RWPE2 (cell line): ENCODE results near the gene VAPA.

Experiments used
- ATAC-seq: fragments of 200-7000 bp; cut with Tn5 transposase; 3 replicates; pipeline ENCODE4 v1.9.1; 2021; ENCODE audit warnings: low read depth
- DNase-seq: peaks from one replicate; pipeline ENCODE4 v3.0.0-alpha.2; 2020; ENCODE audit warnings: low spot score
- H3K27ac ChIP-seq: fragments of 450-650 bp; 2 replicates; pipeline ENCODE4 v1.5.1; 2017; ENCODE audit warnings: mild to moderate bottlenecking; ENCODE audit not compliant: poor library complexity, severe bottlenecking
- H3K27me3 ChIP-seq: fragments of 250-450 bp; sonication (Bioruptor Pico); 2 replicates; pipeline ENCODE4 v1.5.1; 2021; ENCODE audit warnings: mild to moderate bottlenecking, moderate library complexity; ENCODE audit not compliant: insufficient read depth, poor library complexity, severe bottlenecking
- H3K36me3 ChIP-seq: fragments of 250-450 bp; sonication (Bioruptor Pico); 2 replicates; pipeline ENCODE4 v1.5.1; 2020; ENCODE audit warnings: low read depth, mild to moderate bottlenecking, moderate library complexity
- H3K4me1 ChIP-seq: fragments of 250-450 bp; sonication (Bioruptor Pico); 2 replicates; pipeline ENCODE4 v1.5.1; 2021; ENCODE audit warnings: mild to moderate bottlenecking, moderate library complexity; ENCODE audit not compliant: insufficient read depth, poor library complexity, severe bottlenecking
- H3K4me3 ChIP-seq: fragments of 250-450 bp; sonication (Bioruptor Pico); 2 replicates; pipeline ENCODE4 v1.5.1; 2021; ENCODE audit warnings: mild to moderate bottlenecking, moderate library complexity; ENCODE audit not compliant: severe bottlenecking
- H3K9me3 ChIP-seq: fragments of 250-450 bp; sonication (Bioruptor Pico); 2 replicates; pipeline ENCODE4 v1.5.1; 2021; ENCODE audit warnings: mild to moderate bottlenecking, moderate library complexity; ENCODE audit not compliant: severe bottlenecking
- TF ChIP-seq, protein P1 (sequence below): fragments of 450-650 bp; IDR thresholded peaks from one replicate; pipeline ENCODE4 v1.5.1; 2017; ENCODE audit warnings: mild to moderate bottlenecking, moderate library complexity; ENCODE audit not compliant: poor library complexity, severe bottlenecking

Gene VAPA

DNA sequence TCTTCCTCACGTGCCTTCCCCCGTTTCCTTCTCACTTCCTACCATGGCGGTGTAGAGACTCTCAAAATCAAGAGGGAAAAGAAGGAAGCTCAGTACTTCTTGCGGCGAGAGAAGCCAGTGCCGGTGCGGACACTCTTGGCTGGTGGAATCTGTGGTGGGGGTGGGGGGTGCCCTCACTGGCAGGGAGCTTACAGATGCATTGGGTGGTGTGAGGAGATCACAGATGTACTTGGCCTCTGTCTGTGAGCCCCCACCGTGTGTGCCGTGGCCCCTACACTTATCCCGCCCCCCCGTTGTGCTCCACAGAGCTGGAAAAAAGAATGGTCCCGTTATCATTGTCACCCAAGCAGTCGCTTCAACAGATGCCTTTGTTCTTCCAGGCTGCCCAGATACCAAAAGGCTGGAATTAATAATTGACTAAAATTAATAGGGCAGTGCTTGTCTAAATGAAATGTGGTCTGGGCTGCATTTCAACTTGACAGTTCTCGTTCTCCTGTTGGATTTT, 79.8 kb downstream of the VAPA start:
- H3K4me1 ChIP-seq = no peaks in the 10 kb centered on the region
- DNase-seq (no peak), ATAC-seq (no peak)

DNA sequence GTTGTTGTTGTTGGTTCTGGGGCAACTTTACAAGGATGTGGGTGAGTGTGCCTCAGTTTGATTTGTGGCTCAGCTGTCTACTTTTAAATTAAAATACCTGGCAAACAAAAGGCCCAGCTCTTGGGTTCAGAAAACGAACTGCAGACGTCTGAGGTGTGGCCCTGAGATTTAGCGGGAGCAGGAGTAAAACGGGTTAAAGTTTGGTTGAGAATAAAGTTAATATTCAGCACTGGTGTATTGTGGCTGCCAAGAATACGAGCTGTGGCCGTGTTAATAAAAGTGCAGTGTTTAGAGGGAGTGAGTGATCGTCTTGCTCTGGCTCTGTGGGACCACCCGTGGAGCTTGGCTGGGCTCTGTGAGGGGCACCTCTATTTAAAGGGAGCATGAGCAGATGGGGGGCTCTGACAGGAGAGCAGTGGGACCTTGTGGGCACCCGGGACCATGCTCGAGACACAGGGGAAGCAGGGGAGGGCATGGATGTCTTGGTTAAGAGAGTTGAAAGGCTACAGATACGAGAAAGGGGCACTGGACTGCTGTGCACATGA, 80.3 kb downstream of the VAPA start:
- DNase-seq = no peak
- H3K36me3 ChIP-seq = no peaks in the 10 kb centered on the region
- no peak overlapping the region for H3K27ac ChIP-seq
- no peaks in the 10 kb centered on the region for H3K4me1 ChIP-seq
- no peaks in the 10 kb centered on the region for H3K27me3 ChIP-seq
- TF ChIP-seq, protein P1, sequence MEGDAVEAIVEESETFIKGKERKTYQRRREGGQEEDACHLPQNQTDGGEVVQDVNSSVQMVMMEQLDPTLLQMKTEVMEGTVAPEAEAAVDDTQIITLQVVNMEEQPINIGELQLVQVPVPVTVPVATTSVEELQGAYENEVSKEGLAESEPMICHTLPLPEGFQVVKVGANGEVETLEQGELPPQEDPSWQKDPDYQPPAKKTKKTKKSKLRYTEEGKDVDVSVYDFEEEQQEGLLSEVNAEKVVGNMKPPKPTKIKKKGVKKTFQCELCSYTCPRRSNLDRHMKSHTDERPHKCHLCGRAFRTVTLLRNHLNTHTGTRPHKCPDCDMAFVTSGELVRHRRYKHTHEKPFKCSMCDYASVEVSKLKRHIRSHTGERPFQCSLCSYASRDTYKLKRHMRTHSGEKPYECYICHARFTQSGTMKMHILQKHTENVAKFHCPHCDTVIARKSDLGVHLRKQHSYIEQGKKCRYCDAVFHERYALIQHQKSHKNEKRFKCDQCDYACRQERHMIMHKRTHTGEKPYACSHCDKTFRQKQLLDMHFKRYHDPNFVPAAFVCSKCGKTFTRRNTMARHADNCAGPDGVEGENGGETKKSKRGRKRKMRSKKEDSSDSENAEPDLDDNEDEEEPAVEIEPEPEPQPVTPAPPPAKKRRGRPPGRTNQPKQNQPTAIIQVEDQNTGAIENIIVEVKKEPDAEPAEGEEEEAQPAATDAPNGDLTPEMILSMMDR = no peak
- ATAC-seq = no peak
- peaks cover 6% of the 10 kb centered on the region for H3K9me3 ChIP-seq
- no peak overlapping the region for H3K4me3 ChIP-seq

More for the DNA sequence above, 79.8 kb downstream of the VAPA start:
- TF ChIP-seq, protein P1 = no peak
- Histone ChIP-seq H3K27ac (no peak overlapping the region), H3K9me3 (peaks cover under 1% of the 10 kb centered on the region), H3K36me3 (no peaks in the 10 kb centered on the region), H3K4me3 (no peak overlapping the region), H3K27me3 (no peaks in the 10 kb centered on the region)

DNA sequence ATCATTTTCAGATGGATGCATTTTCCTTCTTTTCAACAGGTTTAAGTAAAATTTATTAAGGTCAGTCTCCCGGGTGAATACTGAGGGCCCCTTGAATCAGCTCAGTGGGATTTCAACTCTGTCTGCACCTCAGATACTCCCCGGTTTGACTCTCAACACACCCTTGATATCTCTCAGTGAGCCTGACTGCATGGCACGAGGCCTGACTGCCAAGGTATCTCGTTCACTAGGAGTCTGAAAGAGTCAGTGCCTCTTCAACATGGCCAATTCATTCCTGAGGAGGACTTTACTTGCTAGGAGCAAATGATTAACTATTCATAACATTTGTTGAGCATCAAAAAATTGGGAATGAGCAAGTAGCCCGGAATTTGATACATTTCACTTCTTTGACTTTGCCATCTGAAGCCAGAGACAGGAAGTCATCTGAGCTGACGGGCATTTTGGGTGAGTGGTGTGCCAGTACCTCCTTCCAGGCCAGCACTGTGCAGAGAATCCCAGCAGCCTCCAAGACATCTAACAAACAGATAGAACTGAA, 81.0 kb downstream of the VAPA start:
- Histone ChIP-seq H3K27me3 (no peaks in the 10 kb centered on the region), H3K4me3 (no peak overlapping the region), H3K9me3 (peaks cover 7% of the 10 kb centered on the region), H3K27ac (no peak overlapping the region), H3K36me3 (no peaks in the 10 kb centered on the region), H3K4me1 (no peaks in the 10 kb centered on the region)
- no peak for DNase-seq
- TF ChIP-seq, protein P1 = no peak
- ATAC-seq = no peak

DNA sequence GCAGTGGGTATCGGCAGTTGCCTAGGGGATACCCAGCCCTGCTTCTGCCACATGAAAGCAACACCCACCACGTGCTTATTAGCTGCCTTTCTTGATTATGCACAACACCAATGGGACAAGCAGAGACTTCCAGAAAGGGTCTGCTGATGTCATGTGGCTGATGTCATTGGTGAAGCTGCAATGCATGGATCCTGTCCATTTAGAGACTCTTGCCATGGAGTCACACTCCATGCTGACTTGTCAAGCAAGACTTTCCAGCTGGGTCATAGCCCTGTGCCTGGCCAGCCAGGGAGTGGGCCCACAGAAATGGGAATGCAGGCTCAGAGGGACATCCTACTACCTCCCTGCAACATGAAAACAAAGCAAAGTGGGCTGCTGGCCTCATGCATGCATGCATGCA, 81.8 kb downstream of the VAPA start:
- Histone ChIP-seq H3K9me3 (peaks cover 7% of the 10 kb centered on the region), H3K27me3 (no peaks in the 10 kb centered on the region), H3K36me3 (no peaks in the 10 kb centered on the region), H3K4me3 (no peak overlapping the region), H3K27ac (no peak overlapping the region), H3K4me1 (no peaks in the 10 kb centered on the region)
- no peak for DNase-seq
- ATAC-seq = no peak
- TF ChIP-seq, protein P1 = no peak

DNA sequence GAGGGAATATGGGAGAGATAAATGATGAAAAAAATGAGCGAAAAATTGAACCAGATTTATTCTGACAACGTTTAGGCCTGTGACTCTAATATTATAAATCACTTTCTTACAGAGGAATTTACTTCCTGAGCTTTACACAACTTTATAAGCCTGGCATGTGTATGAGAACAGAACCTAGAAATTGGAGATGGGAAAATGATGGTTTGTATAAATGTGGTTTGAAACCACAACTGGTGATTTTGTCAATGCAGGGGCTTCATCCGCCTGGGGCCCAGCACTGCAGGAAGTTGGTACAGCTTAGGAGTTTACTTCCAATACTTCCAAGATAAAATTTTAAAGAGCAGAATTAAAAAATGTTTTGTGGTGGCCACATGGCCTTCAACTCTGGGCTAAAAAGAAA, 82.3 kb downstream of the VAPA start:
- Histone ChIP-seq H3K36me3 (no peaks in the 10 kb centered on the region), H3K9me3 (peaks cover 7% of the 10 kb centered on the region), H3K27ac (no peak overlapping the region), H3K4me1 (no peaks in the 10 kb centered on the region), H3K4me3 (no peak overlapping the region), H3K27me3 (no peaks in the 10 kb centered on the region)
- TF ChIP-seq, protein P1 = no peak
- DNase-seq = no peak
- ATAC-seq = no peak
